DOHH2 (cell line): ENCODE measurements around the gene TNS4.

ENCODE experiments used
- H3F3A ChIP-seq: fragments of 200-600 bp; sonication (generic), shearing (Covaris generic); 2 replicates; pipeline ENCODE4 v1.6.0; 2016; ENCODE audit warnings: antibody characterized with exemption, mild to moderate bottlenecking; ENCODE audit not compliant: control insufficient read depth, insufficient read depth
- H3K27ac ChIP-seq: fragments of 200-600 bp; sonication (generic); 2 replicates; pipeline ENCODE4 v1.5.1; 2014; ENCODE audit warnings: low read depth, mild to moderate bottlenecking, low read length, moderate library complexity
- H3K27me3 ChIP-seq: fragments of 200-600 bp; sonication (generic); 2 replicates; pipeline ENCODE4 v1.6.1; 2014; ENCODE audit warnings: mild to moderate bottlenecking, low read length, mixed read lengths; ENCODE audit not compliant: control insufficient read depth
- H3K36me3 ChIP-seq: fragments of 200-600 bp; sonication (generic); 2 replicates; pipeline ENCODE4 v1.6.1; 2014; ENCODE audit warnings: mild to moderate bottlenecking, low read length, moderate library complexity, mixed read lengths; ENCODE audit not compliant: control insufficient read depth
- H3K4me1 ChIP-seq: fragments of 200-600 bp; sonication (generic); 2 replicates; pipeline ENCODE4 v1.6.1; 2014; ENCODE audit warnings: mild to moderate bottlenecking, low read length, mixed read lengths; ENCODE audit not compliant: control insufficient read depth
- H3K4me2 ChIP-seq: fragments of 200-600 bp; sonication (generic); 2 replicates; pipeline ENCODE4 v1.6.0; 2014; ENCODE audit warnings: mild to moderate bottlenecking, low read length, moderate library complexity
- H3K4me3 ChIP-seq: fragments of 200-600 bp; sonication (generic); 2 replicates; pipeline ENCODE4 v1.5.1; 2014; ENCODE audit warnings: mild to moderate bottlenecking, low read length, mixed read lengths
- H3K79me2 ChIP-seq: fragments of 200-600 bp; sonication (generic); 2 replicates; pipeline ENCODE4 v1.6.1; 2014; ENCODE audit warnings: mild to moderate bottlenecking, low read length, mixed read lengths; ENCODE audit not compliant: control insufficient read depth
- H3K9me2 ChIP-seq: fragments of 200-600 bp; sonication (generic); replicated peaks from 2 replicates; pipeline ENCODE4 v1.6.1; 2014; ENCODE audit warnings: mild to moderate bottlenecking, low read length, mixed read lengths; ENCODE audit not compliant: control insufficient read depth
- H3K9me3 ChIP-seq: fragments of 200-600 bp; sonication (generic); 2 replicates; pipeline ENCODE4 v1.6.1; 2014; ENCODE audit warnings: antibody characterized with exemption, low read length, mixed read lengths; ENCODE audit not compliant: control insufficient read depth, insufficient read depth
- H4K20me1 ChIP-seq: fragments of 200-600 bp; sonication (generic); 2 replicates; pipeline ENCODE4 v1.6.0; 2014; ENCODE audit warnings: low read depth, mild to moderate bottlenecking, antibody characterized with exemption, low read length, moderate library complexity; ENCODE audit not compliant: control insufficient read depth, insufficient read depth
- EZH2phosphoT487 ChIP-seq: fragments of 200-600 bp; sonication (generic); IDR thresholded peaks from 2 replicates; pipeline ENCODE4 v1.6.1; 2017; ENCODE audit warnings: borderline replicate concordance, mild to moderate bottlenecking, antibody characterized with exemption, low read length, moderate library complexity, mixed read lengths
- TF ChIP-seq, protein P1 (sequence below): fragments of 200-600 bp; sonication (generic); IDR thresholded peaks from one replicate; pipeline ENCODE4 v1.5.1; 2014; ENCODE audit warnings: antibody characterized with exemption, mild to moderate bottlenecking, low read depth, low read length; ENCODE audit not compliant: poor library complexity, severe bottlenecking

Gene TNS4

DNA sequence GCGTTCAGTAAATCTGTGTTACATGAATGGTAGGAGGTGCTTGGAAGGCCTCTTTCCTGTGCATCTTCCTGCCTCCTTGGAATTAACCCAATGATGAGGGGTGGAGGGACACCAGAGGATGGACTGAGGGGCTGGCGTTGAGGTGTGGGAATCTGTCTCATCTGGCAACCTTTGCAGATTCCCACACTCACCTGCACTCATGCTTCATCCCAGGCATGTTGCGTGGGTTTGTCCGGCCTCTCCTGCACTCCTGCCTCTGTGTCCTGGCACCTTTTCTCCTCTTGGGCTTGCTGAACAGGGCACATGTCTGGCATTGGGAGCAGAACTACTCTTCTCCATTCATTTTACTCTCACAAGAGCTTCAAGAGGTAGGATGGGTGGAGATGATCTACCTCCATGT lies 61.3 kb downstream of the TNS4 start:
- no peak for TF ChIP-seq EZH2phosphoT487
- TF ChIP-seq, protein P1, sequence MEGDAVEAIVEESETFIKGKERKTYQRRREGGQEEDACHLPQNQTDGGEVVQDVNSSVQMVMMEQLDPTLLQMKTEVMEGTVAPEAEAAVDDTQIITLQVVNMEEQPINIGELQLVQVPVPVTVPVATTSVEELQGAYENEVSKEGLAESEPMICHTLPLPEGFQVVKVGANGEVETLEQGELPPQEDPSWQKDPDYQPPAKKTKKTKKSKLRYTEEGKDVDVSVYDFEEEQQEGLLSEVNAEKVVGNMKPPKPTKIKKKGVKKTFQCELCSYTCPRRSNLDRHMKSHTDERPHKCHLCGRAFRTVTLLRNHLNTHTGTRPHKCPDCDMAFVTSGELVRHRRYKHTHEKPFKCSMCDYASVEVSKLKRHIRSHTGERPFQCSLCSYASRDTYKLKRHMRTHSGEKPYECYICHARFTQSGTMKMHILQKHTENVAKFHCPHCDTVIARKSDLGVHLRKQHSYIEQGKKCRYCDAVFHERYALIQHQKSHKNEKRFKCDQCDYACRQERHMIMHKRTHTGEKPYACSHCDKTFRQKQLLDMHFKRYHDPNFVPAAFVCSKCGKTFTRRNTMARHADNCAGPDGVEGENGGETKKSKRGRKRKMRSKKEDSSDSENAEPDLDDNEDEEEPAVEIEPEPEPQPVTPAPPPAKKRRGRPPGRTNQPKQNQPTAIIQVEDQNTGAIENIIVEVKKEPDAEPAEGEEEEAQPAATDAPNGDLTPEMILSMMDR, result no peak
- peaks cover 9% of the 10 kb centered on the region for H3K4me1 ChIP-seq
- H3K27me3 ChIP-seq, result peaks cover 38% of the 10 kb centered on the region
- H3K9me3 ChIP-seq, result no peaks in the 10 kb centered on the region
- H3K9me2 ChIP-seq, result no peaks in the 10 kb centered on the region
- H3F3A ChIP-seq, result no peaks in the 10 kb centered on the region
- H3K27ac ChIP-seq, result no peak overlapping the region
- H3K79me2 ChIP-seq, result no peaks in the 10 kb centered on the region
- no peak overlapping the region for H3K4me2 ChIP-seq
- no peaks in the 10 kb centered on the region for H4K20me1 ChIP-seq
- H3K36me3 ChIP-seq, result no peaks in the 10 kb centered on the region
- H3K4me3 ChIP-seq, result no peak overlapping the region

DNA sequence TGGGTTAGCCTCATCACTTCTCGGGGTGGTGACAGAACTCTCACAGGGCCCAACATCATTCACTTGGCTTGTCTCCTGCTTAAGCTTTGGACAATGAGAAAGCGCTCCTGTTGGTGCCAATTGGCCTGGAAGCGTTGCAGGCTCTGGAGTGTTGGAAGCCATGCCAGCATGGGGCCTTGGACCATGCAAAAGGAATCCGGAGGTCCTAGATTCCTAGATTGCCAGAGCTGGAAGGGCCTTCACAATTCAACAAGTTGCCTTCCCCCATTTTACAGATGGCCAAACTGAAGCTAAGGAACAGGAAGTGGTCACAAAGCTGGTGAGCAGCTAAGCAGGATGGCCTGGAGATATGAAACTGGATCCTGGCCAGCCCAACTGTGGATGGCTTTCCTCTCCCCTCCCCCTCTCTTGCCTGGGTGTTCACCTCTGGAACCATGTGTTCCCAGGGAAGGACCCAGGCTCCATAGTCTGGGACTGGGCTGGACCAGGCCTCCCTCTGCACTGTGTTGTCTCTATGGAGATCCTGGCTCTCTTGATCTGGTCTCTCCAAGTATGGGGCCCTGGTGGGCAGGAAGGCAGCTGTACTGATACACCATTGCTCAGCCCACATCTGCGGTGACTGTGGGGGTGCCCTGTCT lies 64.2 kb downstream of the TNS4 start:
- Histone ChIP-seq H3K79me2 (no peaks in the 10 kb centered on the region), H3K9me3 (no peaks in the 10 kb centered on the region), H3F3A (no peaks in the 10 kb centered on the region), H4K20me1 (no peaks in the 10 kb centered on the region), H3K4me3 (no peak overlapping the region), H3K9me2 (no peaks in the 10 kb centered on the region), H3K36me3 (no peaks in the 10 kb centered on the region), H3K4me2 (no peak overlapping the region), H3K4me1 (peaks cover 7% of the 10 kb centered on the region; the same call in 1 of the 2 replicates), H3K27me3 (peaks cover 11% of the 10 kb centered on the region), H3K27ac (no peak overlapping the region)
- no peak for TF ChIP-seq EZH2phosphoT487
- TF ChIP-seq, protein P1, result no peak

DNA sequence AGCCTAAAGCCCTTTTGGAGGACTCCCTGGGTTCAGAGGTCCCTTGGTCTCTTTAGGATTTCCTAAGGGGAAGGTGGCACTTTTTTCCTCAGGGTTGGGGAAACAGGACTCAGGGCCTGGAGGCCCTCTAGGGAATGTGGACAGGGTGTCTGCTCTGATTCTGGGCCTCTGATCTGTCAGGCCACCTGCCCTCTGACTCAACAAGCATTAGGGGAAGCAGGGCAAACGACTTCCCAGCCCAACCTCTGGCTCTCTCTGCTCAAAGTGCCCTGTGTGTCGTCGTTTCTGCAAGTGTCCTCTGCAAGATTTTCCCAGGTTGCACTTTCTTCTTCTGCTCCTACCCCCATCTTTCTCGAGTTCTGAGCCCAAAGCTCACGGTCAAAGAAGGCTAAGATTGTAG lies 64.8 kb downstream of the TNS4 start:
- H3K4me2 ChIP-seq, result no peak overlapping the region
- H3F3A ChIP-seq, result no peaks in the 10 kb centered on the region
- no peak overlapping the region for H3K4me3 ChIP-seq
- no peaks in the 10 kb centered on the region for H3K9me2 ChIP-seq
- peaks cover 7% of the 10 kb centered on the region; the same call in 1 of the 2 replicates for H3K4me1 ChIP-seq
- H3K9me3 ChIP-seq, result no peaks in the 10 kb centered on the region
- no peak overlapping the region for H3K27ac ChIP-seq
- peaks cover 10% of the 10 kb centered on the region for H3K27me3 ChIP-seq
- no peaks in the 10 kb centered on the region for H3K36me3 ChIP-seq
- no peaks in the 10 kb centered on the region for H3K79me2 ChIP-seq
- TF ChIP-seq, protein P1, result no peak
- no peak for TF ChIP-seq EZH2phosphoT487
- H4K20me1 ChIP-seq, result no peaks in the 10 kb centered on the region
